K562 (cell line): ENCODE data around the gene SLC25A11. TPM values are rescaled to one million over a fixed set of nuclear protein-coding genes. Genes with fewer than 3 reads are reported as not detected.

Source experiments
- ARHGAP35 ChIP-seq: fragments of 450-650 bp; IDR thresholded peaks from 2 replicates; pipeline ENCODE4 v1.6.1; 2018; ENCODE audit not compliant: partially characterized antibody
- BACH1 ChIP-seq: fragments of 200-800 bp; sonication (Bioruptor generic); IDR thresholded peaks from 2 replicates; pipeline ENCODE4 v1.6.1; 2016; ENCODE audit warnings: missing genetic modification characterization, missing compliant biosample characterization
- MAFK ChIP-seq: IDR thresholded peaks from 2 replicates; pipeline ENCODE4 v1.6.1; 2011; ENCODE audit warnings: low read length, improper control_type of control experiment
- NCOA2 ChIP-seq, 2 experiments: fragments of 450-650 bp; IDR thresholded peaks; 2 replicates each; pipeline ENCODE4 v1.6.1; 2018; ENCODE audit warnings: mild to moderate bottlenecking in 2 of 2, moderate library complexity in 1 of 2; ENCODE audit not compliant: partially characterized antibody in 2 of 2
- RBM22 ChIP-seq: fragments of 200-400 bp; formaldehyde crosslinking; IDR thresholded peaks from 2 replicates; pipeline ENCODE4 v1.6.1; 2018; ENCODE audit warnings: low read length, low read depth; ENCODE audit not compliant: poor library complexity, severe bottlenecking
- RHOXF2B ChIP-seq: fragments of 250-450 bp; sonication (Bioruptor Pico); conservative IDR thresholded peaks from 2 replicates; pipeline ENCODE4 v1.5.1; 2021
- SLC30A9 ChIP-seq: fragments of 250-450 bp; sonication (Bioruptor Pico); IDR thresholded peaks from 2 replicates; pipeline ENCODE4 v1.8.0; 2022; ENCODE audit warnings: mild to moderate bottlenecking, moderate library complexity
- SP1 ChIP-seq: sonication (generic); formaldehyde crosslinking; IDR thresholded peaks from 2 replicates; pipeline ENCODE4 v1.8.1; 2022; ENCODE audit warnings: mild to moderate bottlenecking, missing genetic modification reagents
- TOE1 ChIP-seq, 2 experiments: fragments of 450-650 bp in 1 of 2; sonication (generic) in 1 of 2; formaldehyde crosslinking in 1 of 2; IDR thresholded peaks; 2 replicates each; pipeline versions ENCODE4 v1.7.1 to v1.8.0; 2016 to 2022; ENCODE audit warnings: borderline replicate concordance in 2 of 2, mild to moderate bottlenecking in 2 of 2, antibody characterized with exemption in 1 of 2, inconsistent platforms in 1 of 2, low read depth in 1 of 2, missing genetic modification reagents in 1 of 2, moderate library complexity in 1 of 2
- ZKSCAN1 ChIP-seq: fragments of 150-350 bp; IDR thresholded peaks from 2 replicates; pipeline ENCODE4 v1.6.1; 2016; ENCODE audit warnings: low read depth, low read length
- ZNF592 ChIP-seq: fragments of 450-650 bp; IDR thresholded peaks from 2 replicates; pipeline ENCODE4 v1.6.1; 2017; ENCODE audit warnings: antibody characterized with exemption, mild to moderate bottlenecking
- polyA plus RNA-seq, 8 experiments: library from polyadenylated mRNA; depleted of rRNA in 4 of 8; stranded (reverse) in 5 of 8; unstranded in 3 of 8; fragments of >200 nt; fragmentation: Nextera tagmentation in 2 of 8; fragmentation: Illumina TruSeq in 1 of 8; extraction: Ambion mirVana in 2 of 8; extraction: Trizol in 1 of 8; gene quantifications; 2 replicates each; pipeline versions ENCODE4 v1.2.1 to v1.2.3, GENCODE V29; 2011 to 2014; ENCODE audit warnings: inconsistent platforms in 1 of 8, missing spikeins in 1 of 8
- total RNA-seq, 7 experiments: library from RNA; depleted of rRNA in 6 of 7; stranded (reverse); fragments of >200 nt in 6 of 7; fragmentation: Illumina TruSeq in 2 of 7; extraction: Trizol in 2 of 7; gene quantifications; 2 replicates each; pipeline versions ENCODE4 v1.2.1 to v1.2.3, GENCODE V29; 2011 to 2021; ENCODE audit warnings: low replicate concordance in 1 of 7
- TF ChIP-seq, protein P1 (sequence below): fragments of 250-450 bp; sonication (Bioruptor Pico); IDR thresholded peaks from 2 replicates; pipeline ENCODE4 v1.5.0; 2020; ENCODE audit warnings: mild to moderate bottlenecking
- TF ChIP-seq, protein P2 (sequence below): fragments of 150-350 bp; IDR thresholded peaks from 2 replicates; pipeline ENCODE4 v1.6.1; 2014; ENCODE audit warnings: low read depth, mild to moderate bottlenecking, low read length, borderline replicate concordance
- TF ChIP-seq, protein P3 (sequence below): fragments of 450-650 bp; IDR thresholded peaks from 2 replicates; pipeline ENCODE4 v1.6.1; 2018; ENCODE audit warnings: mild to moderate bottlenecking, low read depth; ENCODE audit not compliant: partially characterized antibody

The SLC25A11 gene
- total and polyA plus RNA-seq, 9 of the 15 experiments (the other 6 are each of a cell fraction or from before 2014, with no cell fraction given): 3.1 to 56.7 (median 32.9) TPM

GRCh38 chr17:4949321-4950074 lies 9.7 kb upstream of the SLC25A11 start (continued):
- TF ChIP-seq, protein P1, sequence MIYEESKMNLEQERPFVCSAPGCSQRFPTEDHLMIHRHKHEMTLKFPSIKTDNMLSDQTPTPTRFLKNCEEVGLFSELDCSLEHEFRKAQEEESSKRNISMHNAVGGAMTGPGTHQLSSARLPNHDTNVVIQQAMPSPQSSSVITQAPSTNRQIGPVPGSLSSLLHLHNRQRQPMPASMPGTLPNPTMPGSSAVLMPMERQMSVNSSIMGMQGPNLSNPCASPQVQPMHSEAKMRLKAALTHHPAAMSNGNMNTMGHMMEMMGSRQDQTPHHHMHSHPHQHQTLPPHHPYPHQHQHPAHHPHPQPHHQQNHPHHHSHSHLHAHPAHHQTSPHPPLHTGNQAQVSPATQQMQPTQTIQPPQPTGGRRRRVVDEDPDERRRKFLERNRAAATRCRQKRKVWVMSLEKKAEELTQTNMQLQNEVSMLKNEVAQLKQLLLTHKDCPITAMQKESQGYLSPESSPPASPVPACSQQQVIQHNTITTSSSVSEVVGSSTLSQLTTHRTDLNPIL: no peak
- TF ChIP-seq TOE1 (IDR thresholded peaks at IDR 0.05; ENCODE audit: borderline replicate concordance) (0 out of 2 replicates have a peak, but pooled peaks have one; percentile 6), TOE1 (CRISPR knock-in tag; IDR thresholded peaks at IDR 0.05; ENCODE audit: borderline replicate concordance, low read depth) (no peak), RHOXF2B (CRISPR knock-in tag) (no peak), RBM22 (peak; percentile 64), ZKSCAN1 (no peak), MAFK (no peak), NCOA2 (IDR thresholded peaks at IDR 0.05; ENCODE audit: partially characterized antibody in 2 of 2) (no peak), ARHGAP35 (no peak), BACH1 (tag) (no peak), SP1 (CRISPR knock-in tag) (0 out of 2 replicates have a peak, but pooled peaks have one; percentile 29), SLC30A9 (CRISPR knock-in tag) (no peak), ZNF592 (peak; percentile 43)
- TF ChIP-seq, protein P2, sequence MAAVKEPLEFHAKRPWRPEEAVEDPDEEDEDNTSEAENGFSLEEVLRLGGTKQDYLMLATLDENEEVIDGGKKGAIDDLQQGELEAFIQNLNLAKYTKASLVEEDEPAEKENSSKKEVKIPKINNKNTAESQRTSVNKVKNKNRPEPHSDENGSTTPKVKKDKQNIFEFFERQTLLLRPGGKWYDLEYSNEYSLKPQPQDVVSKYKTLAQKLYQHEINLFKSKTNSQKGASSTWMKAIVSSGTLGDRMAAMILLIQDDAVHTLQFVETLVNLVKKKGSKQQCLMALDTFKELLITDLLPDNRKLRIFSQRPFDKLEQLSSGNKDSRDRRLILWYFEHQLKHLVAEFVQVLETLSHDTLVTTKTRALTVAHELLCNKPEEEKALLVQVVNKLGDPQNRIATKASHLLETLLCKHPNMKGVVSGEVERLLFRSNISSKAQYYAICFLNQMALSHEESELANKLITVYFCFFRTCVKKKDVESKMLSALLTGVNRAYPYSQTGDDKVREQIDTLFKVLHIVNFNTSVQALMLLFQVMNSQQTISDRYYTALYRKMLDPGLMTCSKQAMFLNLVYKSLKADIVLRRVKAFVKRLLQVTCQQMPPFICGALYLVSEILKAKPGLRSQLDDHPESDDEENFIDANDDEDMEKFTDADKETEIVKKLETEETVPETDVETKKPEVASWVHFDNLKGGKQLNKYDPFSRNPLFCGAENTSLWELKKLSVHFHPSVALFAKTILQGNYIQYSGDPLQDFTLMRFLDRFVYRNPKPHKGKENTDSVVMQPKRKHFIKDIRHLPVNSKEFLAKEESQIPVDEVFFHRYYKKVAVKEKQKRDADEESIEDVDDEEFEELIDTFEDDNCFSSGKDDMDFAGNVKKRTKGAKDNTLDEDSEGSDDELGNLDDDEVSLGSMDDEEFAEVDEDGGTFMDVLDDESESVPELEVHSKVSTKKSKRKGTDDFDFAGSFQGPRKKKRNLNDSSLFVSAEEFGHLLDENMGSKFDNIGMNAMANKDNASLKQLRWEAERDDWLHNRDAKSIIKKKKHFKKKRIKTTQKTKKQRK: no peak
- TF ChIP-seq, protein P3, sequence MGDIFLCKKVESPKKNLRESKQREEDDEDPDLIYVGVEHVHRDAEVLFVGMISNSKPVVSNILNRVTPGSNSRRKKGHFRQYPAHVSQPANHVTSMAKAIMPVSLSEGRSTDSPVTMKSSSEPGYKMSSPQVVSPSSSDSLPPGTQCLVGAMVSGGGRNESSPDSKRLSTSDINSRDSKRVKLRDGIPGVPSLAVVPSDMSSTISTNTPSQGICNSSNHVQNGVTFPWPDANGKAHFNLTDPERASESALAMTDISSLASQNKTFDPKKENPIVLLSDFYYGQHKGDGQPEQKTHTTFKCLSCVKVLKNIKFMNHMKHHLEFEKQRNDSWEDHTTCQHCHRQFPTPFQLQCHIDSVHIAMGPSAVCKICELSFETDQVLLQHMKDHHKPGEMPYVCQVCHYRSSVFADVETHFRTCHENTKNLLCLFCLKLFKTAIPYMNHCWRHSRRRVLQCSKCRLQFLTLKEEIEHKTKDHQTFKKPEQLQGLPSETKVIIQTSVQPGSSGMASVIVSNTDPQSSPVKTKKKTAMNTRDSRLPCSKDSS: no peak
